Thyroid gland (tissue), 4 donors: Measurements from ENCODE around the gene RPL18A.

ENCODE experiments used
- POLR2A ChIP-seq, 2 donors: fragments of 450-650 bp; IDR thresholded peaks; one replicate each; pipeline ENCODE4 v1.6.1; 2017; ENCODE audit warnings: antibody characterized with exemption in 2 of 2, mild to moderate bottlenecking in 2 of 2, moderate library complexity in 1 of 2
- TF ChIP-seq, protein P1 (sequence below), 6 experiments: fragments of 200-600 bp in 3 of 6; fragments of 450-650 bp in 3 of 6; sonication (generic) in 3 of 6; IDR thresholded peaks; one replicate each; pipeline ENCODE4 v1.5.1; 2016 to 2019; ENCODE audit warnings: antibody characterized with exemption in 6 of 6, mild to moderate bottlenecking in 2 of 6, inconsistent platforms in 1 of 6, moderate library complexity in 1 of 6

DNA sequence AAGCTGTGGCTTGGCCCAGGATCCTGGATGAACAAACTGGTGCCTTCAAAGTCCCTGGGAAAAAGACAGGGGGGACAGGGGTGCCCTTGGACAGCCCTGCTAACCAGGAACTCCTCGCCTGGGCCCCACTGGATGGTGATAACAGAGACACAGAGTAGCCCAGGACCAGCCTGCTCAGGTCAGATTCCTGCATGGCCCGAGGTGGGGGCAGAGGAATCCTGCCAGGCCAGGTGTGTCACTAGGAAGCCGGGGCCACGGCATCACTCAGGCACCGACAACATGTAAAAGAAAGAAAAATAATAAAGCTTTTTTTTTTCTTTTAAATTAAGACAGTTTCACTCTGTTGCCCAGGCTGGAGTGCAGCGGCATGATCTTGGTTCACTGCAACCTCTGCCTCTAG lies 5.6 kb upstream of the RPL18A start:
- TF ChIP-seq, protein P1, sequence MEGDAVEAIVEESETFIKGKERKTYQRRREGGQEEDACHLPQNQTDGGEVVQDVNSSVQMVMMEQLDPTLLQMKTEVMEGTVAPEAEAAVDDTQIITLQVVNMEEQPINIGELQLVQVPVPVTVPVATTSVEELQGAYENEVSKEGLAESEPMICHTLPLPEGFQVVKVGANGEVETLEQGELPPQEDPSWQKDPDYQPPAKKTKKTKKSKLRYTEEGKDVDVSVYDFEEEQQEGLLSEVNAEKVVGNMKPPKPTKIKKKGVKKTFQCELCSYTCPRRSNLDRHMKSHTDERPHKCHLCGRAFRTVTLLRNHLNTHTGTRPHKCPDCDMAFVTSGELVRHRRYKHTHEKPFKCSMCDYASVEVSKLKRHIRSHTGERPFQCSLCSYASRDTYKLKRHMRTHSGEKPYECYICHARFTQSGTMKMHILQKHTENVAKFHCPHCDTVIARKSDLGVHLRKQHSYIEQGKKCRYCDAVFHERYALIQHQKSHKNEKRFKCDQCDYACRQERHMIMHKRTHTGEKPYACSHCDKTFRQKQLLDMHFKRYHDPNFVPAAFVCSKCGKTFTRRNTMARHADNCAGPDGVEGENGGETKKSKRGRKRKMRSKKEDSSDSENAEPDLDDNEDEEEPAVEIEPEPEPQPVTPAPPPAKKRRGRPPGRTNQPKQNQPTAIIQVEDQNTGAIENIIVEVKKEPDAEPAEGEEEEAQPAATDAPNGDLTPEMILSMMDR (IDR thresholded peaks at IDR 0.05) = no peak
- TF ChIP-seq POLR2A (IDR thresholded peaks at IDR 0.05) = no peak
